GM12878 (cell line): ENCODE data around the gene TRPC3.

Experiments
- JUNB ChIP-seq: IDR thresholded peaks from 2 replicates; pipeline ENCODE4 v1.6.1; 2016; ENCODE audit warnings: antibody characterized with exemption, mild to moderate bottlenecking
- ZBED1 ChIP-seq: IDR thresholded peaks from 2 replicates; pipeline ENCODE4 v1.6.1; 2016; ENCODE audit warnings: borderline replicate concordance

GRCh38 chr4:121968859-121969258 is 17.0 kb upstream of the TRPC3 start:
- no peak for TF ChIP-seq ZBED1
- no peak for TF ChIP-seq JUNB
